CD4-positive, alpha-beta T cell (primary cell): Measurements from ENCODE around the gene KIF26B. TPM values are rescaled to one million over a fixed set of nuclear protein-coding genes. Genes with fewer than 3 reads are reported as not detected.

Experiments used
- ATAC-seq: fragments of 200-7000 bp; cut with Tn5 transposase; one replicate; pipeline ENCODE4 v1.10.0; 2022; ENCODE audit warnings: mild to moderate bottlenecking; ENCODE audit not compliant: poor library complexity
- CTCF ChIA-PET: fragments of 350-600 bp; sonication (Branson Sonifier 250); formaldehyde crosslinking; loops from one replicate; lab custom pipeline; 2021; ENCODE audit warnings: antibody characterized with exemption, inconsistent platforms; lab: Charles Lee
- POLR2A ChIA-PET: fragments of 350-600 bp; sonication (Branson Sonifier 250); formaldehyde crosslinking; loops from one replicate; lab custom pipeline; 2021; ENCODE audit warnings: antibody characterized with exemption, inconsistent platforms; lab: Charles Lee
- DNase-seq, 14 experiments: peaks; one replicate each; pipeline ENCODE4 v3.0.0-alpha.2; 2013 to 2020; ENCODE audit warnings: mixed read lengths in 2 of 14
- H3K27ac ChIP-seq, 2 donors: one replicate each; pipeline versions ENCODE4 v1.5.1 to v1.7.0; 2013; ENCODE audit warnings: low read length in 2 of 2, low read depth in 1 of 2, mild to moderate bottlenecking in 1 of 2
- H3K27me3 ChIP-seq, 2 experiments: 1 replicate in 1 of 2; 2 replicates in 1 of 2; pipeline versions ENCODE4 v1.6.1 to v1.7.0; 2013; ENCODE audit warnings: low read length in 2 of 2, control low read depth in 1 of 2, mild to moderate bottlenecking in 1 of 2, moderate library complexity in 1 of 2; ENCODE audit not compliant: insufficient read depth in 2 of 2, control insufficient read depth in 1 of 2
- H3K36me3 ChIP-seq: one replicate; pipeline ENCODE4 v1.6.1; 2013; ENCODE audit warnings: low read length, control low read depth; ENCODE audit not compliant: insufficient read depth
- H3K4me1 ChIP-seq: one replicate; pipeline ENCODE4 v1.6.1; 2013; ENCODE audit warnings: low read length, control low read depth; ENCODE audit not compliant: insufficient read depth
- H3K4me3 ChIP-seq: one replicate; pipeline ENCODE4 v1.5.1; 2013; ENCODE audit warnings: mild to moderate bottlenecking, low read length, moderate library complexity
- H3K9me3 ChIP-seq, 2 experiments: 1 replicate in 1 of 2; 2 replicates in 1 of 2; pipeline versions ENCODE4 v1.6.1 to v1.7.0; 2013; ENCODE audit warnings: low read length in 2 of 2, mild to moderate bottlenecking in 2 of 2, control low read depth in 1 of 2, moderate library complexity in 1 of 2; ENCODE audit not compliant: control insufficient read depth in 1 of 2, insufficient read depth in 1 of 2
- H3K27ac Mint-ChIP-seq: one replicate; pipeline ENCODE4 v1.8.0; 2020; ENCODE audit warnings: mixed read lengths
- H3K27me3 Mint-ChIP-seq: one replicate; pipeline ENCODE4 v1.8.0; 2021; ENCODE audit warnings: mixed read lengths
- H3K36me3 Mint-ChIP-seq: one replicate; pipeline ENCODE4 v1.8.0; 2021; ENCODE audit warnings: low read depth, mixed read lengths
- H3K4me1 Mint-ChIP-seq: one replicate; pipeline ENCODE4 v1.8.0; 2021; ENCODE audit warnings: low read depth, mixed read lengths
- H3K4me3 Mint-ChIP-seq: one replicate; pipeline ENCODE4 v1.8.0; 2020; ENCODE audit warnings: mild to moderate bottlenecking, mixed read lengths
- H3K9me3 Mint-ChIP-seq: one replicate; pipeline ENCODE4 v1.8.0; 2020; ENCODE audit warnings: mixed read lengths
- CTCF ChIP-seq: fragments of 200-600 bp; IDR thresholded peaks from one replicate; pipeline ENCODE4 v1.8.0; 2022; ENCODE audit warnings: antibody characterized with exemption, mild to moderate bottlenecking
- intact Hi-C, 2 experiments: fragments of 100-400 bp; cut with DNase I in 1 of 2; cut with micrococcal nuclease in 1 of 2; formaldehyde crosslinking; loops; one replicate each; pipeline versions ENCODE4 v1.15.1 to v1.9.0; 2023 to 2025; cut with DNase I, micrococcal nuclease
- total RNA-seq, 174 experiments: library from RNA in 2 of 174; stranded (reverse) in 2 of 174; gene quantifications; one replicate each; pipeline ENCODE4 v1.2.3 and lab custom pipeline; 2021 to 2026

The KIF26B gene
- total RNA-seq, 2 experiments from 2014 or later: 0.03 TPM; not detected in 1

GRCh38 chr1:245216366-245217115 lies 61.8 kb downstream of the KIF26B start:
- Histone ChIP-seq H3K9me3 (peaks cover 0 to 11% of the 10 kb centered on the region in 2 experiments), H3K27ac (no peak overlapping the region), H3K27me3 (no peaks in the 10 kb centered on the region), H3K4me1 (no peaks in the 10 kb centered on the region), H3K4me3 (no peak overlapping the region), H3K36me3 (no peaks in the 10 kb centered on the region)
- H3K27me3 Mint-ChIP-seq: peaks cover 3% of the 10 kb centered on the region
- no peaks in the 10 kb centered on the region for H3K4me1 Mint-ChIP-seq
- no peak overlapping the region for H3K27ac Mint-ChIP-seq
- DNase-seq: no peak
- no peak for TF ChIP-seq CTCF
- H3K9me3 Mint-ChIP-seq: no peaks in the 10 kb centered on the region
- ChIA-PET CTCF (no interaction called here), POLR2A (no interaction called here)
- no peaks in the 10 kb centered on the region for H3K36me3 Mint-ChIP-seq
- H3K4me3 Mint-ChIP-seq: no peak overlapping the region
- intact Hi-C loops: no loop called here
- ATAC-seq: no peak

GRCh38 chr1:245217853-245218608 lies 63.2 kb downstream of the KIF26B start:
- H3K9me3 Mint-ChIP-seq: no peaks in the 10 kb centered on the region
- intact Hi-C loops: no loop called here
- CTCF ChIA-PET: no interaction called here
- H3K27ac Mint-ChIP-seq: no peak overlapping the region
- H3K4me3 ChIP-seq: no peak overlapping the region
- POLR2A ChIA-PET: no interaction called here
- no peak overlapping the region for H3K4me3 Mint-ChIP-seq
- no peaks in the 10 kb centered on the region for H3K36me3 ChIP-seq
- no peak for TF ChIP-seq CTCF
- H3K27me3 Mint-ChIP-seq: peaks cover 3% of the 10 kb centered on the region
- H3K4me1 ChIP-seq: no peaks in the 10 kb centered on the region
- ATAC-seq (no peak), DNase-seq (no peak)
- no peak overlapping the region for H3K27ac ChIP-seq
- no peaks in the 10 kb centered on the region for H3K4me1 Mint-ChIP-seq
- H3K36me3 Mint-ChIP-seq: no peaks in the 10 kb centered on the region
- no peaks in the 10 kb centered on the region for H3K27me3 ChIP-seq
- peaks cover 0 to 4% of the 10 kb centered on the region in 2 experiments for H3K9me3 ChIP-seq

- ATAC-seq (no peak), DNase-seq (no peak)
- intact Hi-C loops: no loop called here
- no peak for TF ChIP-seq CTCF
- Mint-ChIP-seq H3K27ac (no peak overlapping the region), H3K4me1 (no peaks in the 10 kb centered on the region), H3K27me3 (peaks cover 3% of the 10 kb centered on the region), H3K9me3 (no peaks in the 10 kb centered on the region), H3K4me3 (no peak overlapping the region), H3K36me3 (no peaks in the 10 kb centered on the region)
- CTCF ChIA-PET: no interaction called here
- no peaks in the 10 kb centered on the region for H3K4me1 ChIP-seq
- H3K9me3 ChIP-seq: peaks cover 0 to 4% of the 10 kb centered on the region in 2 experiments
- H3K27me3 ChIP-seq: no peaks in the 10 kb centered on the region
- H3K4me3 ChIP-seq: no peak overlapping the region
- no peak overlapping the region for H3K27ac ChIP-seq
- POLR2A ChIA-PET: no interaction called here
- H3K36me3 ChIP-seq: no peaks in the 10 kb centered on the region
These were observed 65.7 kb downstream of the KIF26B start for GRCh38 chr1:245220381-245220985.
